HG02885 (cell line): Measurements from ENCODE around the gene RSPH1.
A peak's percentile ranks its signal among the peaks of the same experiment; 100 is the strongest.

Experiments used
- ATAC-seq: cut with Tn5 transposase; IDR thresholded peaks from one replicate; pipeline ENCODE4 v1.9.1; 2021; ENCODE audit warnings: mild to moderate bottlenecking; ENCODE audit not compliant: unreplicated experiment, poor library complexity

RSPH1 gene

DNA sequence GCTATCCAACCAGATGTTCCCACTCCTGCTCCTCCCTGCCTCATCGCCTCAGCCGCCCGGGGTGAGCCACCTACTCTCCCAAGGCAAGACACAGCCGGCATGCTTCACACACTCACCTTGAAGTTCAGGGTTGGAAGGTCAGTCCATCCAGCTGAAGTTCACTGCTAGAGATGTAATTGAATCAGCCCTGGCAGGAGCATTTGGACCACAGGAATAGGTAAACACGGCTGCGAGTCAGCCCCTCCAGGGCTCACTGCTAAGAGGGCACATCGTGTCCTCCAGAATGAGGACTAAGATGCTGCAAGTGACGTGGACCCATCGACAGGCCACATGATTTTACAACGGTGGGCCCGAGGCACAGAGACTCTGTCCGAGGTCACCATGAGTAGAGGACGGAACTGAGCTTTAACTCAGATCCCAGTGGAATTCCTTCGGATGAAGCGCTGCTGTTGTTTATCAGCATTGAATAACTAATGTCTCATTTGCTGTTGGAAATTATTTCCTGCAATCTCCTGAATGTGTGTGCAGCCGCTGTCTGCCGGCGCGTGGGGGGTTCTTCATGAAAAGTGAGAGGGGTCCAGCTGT, 41.9 kb downstream of the RSPH1 start:
- ATAC-seq, result no peak

DNA sequence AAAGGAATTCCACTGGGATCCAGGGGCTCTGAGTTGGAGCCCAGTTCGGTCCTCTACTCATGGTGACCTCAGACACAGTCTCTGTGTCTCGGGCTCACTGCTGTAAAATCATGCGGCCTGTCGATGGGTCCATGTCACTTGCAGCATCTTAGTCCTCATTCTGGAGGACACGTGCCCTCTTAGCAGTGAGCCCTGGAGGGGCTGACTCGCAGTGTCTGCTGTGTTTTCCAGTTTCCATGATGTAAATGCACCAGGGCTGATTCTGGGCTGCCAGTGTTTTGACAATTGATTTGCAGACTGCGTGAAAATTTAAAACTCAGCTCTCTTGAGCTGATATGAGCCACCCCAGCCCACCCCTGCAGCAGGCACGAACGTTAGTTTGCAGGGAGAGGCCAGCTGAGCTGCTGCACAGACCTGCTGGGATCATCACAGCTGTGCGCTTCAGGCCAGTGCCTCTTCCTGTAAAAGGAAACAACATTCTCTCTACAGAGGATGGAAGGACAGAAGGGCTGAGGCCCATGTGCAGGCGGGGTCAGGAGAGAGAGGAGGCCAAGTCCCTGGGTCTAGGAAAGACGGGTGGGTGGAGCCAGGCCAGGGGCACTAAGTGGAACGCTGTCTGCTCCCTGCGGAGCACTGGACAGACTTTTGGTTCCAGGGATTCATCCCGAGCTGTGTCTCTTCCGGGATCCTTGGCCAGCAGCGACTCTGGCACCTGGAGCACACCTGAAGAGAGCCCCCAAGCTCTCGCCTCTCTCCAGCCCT, 42.6 kb downstream of the RSPH1 start:
- no peak for ATAC-seq

DNA sequence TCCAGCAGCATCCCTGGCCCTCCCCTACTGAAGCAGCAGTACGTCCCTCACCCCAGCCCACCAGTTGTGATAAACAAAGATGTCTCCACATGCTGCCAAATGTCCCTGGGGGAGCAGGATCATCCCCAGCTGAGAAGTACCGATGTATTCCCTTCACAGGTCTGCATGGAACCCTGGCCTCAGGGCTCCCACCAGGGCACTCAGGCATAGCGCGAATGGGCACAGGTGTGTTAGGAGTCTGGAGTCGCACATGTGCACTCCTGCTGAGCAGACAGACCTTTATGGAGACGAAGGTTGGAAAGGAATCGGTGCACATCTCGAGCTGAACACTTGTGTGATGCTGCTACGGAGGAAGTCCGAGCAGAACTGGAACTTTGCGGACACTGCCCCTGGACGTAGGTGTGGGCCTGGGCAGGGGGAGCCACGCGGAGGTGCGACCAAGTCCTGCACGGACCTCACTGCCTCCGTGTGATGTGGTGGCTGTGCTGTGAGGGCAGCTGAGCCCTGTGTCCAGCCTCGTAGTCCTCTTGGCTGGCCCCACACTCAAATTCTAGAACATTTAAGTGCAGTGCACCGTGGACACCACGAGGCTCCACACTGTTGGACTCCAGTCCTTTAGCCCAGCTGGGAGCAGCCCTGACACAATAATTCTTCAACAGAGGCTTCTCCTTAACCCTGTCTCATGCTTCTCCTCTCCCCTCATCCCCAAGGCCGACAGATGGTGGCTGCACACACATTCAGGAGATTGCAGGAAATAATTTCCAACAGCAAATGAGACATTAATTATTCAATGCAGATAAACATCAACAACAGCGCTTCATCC, 43.4 kb downstream of the RSPH1 start:
- no peak for ATAC-seq

DNA sequence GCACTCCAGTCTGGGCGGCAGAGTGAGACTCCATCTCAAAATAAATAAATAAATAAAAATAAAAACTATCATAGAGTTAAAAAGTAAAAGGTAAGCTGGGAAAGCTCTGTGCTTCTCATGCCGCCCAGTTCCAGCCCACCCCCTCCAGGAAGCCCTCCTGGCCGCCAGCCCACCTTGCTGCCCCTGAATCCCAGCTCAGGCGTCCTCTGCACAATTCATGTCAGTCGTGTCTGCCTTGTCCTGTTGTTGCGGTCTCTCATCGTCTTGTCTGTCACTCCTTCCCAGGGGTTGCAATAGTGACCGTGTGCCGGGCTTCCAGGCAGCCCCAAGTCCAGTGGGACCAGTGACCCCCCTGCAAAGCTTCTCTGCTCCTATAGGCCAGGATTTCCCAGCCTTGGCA, 44.1 kb downstream of the RSPH1 start:
- no peak for ATAC-seq

DNA sequence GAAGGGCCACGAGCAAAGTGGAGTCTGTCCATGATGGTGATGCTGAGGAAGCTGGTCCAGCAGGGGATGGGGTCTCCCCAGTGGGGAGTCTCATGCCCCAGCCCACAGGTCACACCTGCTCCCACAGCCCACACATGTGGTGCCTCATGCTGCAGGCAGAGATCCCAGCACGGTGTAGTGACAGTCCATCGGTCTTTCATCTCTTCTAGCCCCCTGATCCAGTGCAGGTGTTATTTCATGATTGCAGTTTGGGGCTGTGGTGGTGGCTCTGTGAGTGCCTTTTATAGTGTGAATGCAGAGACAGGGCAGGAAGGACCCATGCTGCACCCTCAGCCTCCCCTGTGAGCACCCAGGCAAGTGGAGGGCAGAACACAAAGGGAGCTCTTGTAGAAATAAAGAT, 47.3 kb downstream of the RSPH1 start:
- ATAC-seq, result no peak

DNA sequence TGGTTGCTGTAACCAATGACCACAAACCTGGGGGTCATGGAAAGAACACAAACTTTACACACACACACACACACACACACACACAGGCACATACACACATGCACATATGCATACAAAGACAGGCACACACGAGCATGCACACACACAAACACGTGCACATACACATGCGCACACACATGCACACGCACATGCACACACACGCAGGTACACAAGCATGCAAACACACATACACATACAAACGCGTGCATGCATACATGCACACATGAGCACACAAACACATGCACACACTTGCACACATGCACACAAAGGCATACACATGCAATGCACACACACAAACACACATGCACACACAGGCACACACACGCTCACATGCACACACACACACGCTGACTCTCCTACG, 48.3 kb downstream of the RSPH1 start:
- ATAC-seq, result no peak

DNA sequence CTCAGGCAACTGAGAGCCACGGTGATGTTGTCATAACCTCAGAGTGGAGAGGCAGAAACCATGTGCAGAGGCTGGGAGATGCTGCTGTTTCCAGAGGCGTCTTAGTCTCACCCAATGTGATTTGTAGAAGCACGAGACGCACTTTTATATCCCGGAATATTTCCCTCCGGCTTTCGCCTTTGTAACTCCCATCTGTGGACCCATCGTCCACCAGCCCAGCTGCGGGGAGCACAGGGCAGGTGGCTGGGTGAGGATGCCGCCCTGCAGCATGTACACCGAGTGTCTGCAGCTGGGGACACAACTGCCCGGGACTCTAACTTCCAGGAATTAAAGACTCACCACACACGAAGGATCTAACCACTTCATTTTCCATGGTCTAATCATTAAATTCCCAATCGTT, 48.8 kb downstream of the RSPH1 start:
- ATAC-seq, result no peak

DNA sequence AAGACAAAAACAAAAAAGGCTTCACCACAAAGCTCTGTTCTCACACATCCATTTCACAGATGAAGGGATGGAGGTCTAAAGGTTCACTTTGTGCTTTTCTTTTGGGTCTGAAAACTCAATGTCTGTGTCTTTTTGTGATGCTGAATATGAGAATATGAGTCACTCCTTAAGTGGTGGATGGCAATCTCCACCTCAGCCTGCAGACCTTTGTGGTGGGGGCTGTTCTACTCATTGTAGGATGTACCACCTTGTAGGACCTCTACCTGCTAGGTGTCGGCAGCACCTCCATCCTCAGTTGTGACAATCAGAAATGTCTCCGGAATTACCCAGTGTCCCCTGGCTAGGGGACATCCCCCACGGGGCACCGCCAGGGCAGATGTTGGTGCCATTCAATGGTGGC, 49.5 kb downstream of the RSPH1 start:
- ATAC-seq, result no peak

DNA sequence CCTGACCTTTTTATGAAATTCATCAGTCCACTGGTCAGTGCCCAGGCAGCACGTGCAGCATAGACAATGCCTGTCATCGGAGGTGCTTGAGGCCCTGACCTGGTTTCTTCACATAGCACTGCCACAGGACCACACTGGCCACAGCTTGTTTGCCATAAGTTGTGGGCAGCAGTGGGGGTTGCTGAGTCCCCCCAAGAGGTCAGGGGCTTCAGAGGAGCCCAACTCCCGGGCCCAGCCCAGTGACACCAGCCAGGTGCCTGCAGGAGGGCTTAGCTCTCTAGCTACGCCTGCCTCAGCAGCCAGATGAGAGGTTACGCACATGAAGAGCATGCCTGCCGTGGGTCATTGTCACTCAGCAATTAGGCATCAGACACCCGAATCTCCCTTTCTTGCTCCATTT, 50.7 kb downstream of the RSPH1 start:
- ATAC-seq, result no peak

DNA sequence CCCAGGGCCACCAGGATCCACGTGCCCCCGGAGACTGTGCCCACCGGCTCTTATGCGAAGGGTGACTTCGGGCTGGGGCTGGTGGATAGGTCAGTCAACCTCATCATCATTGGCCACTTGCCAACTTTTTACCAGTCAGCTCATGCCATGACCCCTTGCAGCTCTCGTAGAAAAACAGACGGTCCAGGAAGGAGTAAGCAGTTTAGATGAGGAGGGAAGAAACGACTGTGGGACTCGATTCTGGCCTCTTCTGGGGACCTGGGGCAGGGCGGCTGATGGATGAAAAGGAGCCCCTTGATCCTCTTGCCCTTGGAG, 51.3 kb downstream of the RSPH1 start:
- no peak for ATAC-seq

DNA sequence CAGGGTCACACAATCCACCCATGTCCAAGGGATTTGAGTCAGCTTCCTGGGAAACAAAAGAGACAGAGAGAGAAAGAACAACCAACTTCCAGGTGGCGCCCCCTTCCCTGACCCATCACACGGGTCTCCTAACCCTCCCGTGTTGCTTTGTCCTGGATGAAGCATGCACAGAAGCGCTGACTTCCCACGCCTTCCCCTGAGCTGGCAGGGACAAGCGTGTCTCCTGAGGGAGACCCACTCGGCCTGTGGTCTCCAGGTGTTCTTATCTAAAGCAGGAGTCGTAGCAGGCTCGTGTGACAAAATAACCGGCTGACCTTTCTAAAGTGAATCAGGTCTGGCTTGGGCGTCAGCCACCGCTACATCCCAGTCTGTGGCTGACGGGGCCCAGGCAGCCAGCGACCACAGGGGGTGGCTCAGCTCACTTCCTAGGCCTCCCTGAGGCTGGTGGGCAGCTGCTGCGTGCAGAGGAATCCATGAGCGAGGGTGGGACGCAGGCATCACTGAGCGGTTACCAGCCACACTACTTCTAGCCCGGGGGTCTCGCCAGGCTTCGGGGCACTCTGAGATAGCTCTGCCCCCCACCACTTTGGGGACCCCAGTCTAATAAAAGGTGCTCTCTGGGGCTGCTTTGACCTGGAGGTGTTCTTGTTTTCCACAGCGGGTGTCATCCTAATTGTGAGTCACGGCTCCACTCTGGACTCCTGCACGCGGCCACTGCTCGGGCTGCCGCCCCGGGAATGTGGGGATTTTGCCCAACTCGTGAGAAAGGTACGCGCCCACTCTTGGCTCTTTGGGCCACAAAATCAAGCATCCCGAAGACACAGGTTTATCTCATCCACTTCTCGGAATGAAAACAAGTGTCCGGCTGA, 51.9 kb downstream of the RSPH1 start:
- ATAC-seq, result no peak

DNA sequence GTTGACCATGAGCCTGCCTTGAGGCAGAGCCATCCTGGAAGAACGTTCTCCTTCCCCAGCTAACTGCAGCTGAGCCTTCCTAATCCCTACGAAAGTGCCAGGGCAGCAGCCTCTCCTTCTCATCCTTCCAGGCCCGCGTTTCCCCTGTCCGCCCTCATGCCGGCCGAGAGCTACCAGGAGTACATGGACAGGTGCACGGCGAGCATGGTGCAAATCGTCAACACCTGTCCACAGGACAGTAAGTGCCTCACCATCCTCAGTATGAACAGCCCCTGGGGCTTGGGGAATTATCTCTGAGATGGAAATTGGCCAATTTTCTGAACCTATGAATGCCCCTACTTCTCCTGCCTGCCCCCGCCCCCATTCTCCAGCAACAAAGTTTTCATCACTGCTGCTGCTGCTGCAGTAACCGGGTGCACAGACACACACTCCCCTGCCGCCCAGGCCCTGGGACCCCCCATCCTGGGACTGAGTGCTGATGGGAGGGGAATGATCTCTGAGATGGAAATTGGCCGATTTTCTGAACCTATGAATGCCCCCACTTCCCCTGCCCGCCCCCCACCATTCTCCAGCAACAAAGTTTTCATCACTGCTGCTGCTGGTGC, 52.7 kb downstream of the RSPH1 start:
- no peak for ATAC-seq

DNA sequence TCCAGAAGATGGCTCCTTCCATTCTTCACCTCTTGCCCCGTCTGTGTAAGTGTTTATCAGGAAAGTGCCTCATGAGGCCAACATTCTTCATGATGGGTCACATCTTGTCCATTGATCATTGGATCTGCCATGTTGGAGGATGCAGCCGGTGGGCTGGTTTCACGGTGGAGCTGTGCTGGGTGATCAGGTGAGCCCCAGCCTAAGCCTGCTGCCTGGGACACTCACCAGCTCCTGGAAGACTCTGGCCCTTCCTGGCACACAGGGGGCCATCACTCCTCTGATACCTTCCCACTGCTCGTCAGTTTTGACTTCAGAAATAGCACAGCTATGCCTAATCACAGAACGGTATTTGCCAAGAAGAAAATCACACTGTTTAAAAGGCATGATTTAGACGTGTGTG, 54.1 kb downstream of the RSPH1 start:
- ATAC-seq, result no peak

DNA sequence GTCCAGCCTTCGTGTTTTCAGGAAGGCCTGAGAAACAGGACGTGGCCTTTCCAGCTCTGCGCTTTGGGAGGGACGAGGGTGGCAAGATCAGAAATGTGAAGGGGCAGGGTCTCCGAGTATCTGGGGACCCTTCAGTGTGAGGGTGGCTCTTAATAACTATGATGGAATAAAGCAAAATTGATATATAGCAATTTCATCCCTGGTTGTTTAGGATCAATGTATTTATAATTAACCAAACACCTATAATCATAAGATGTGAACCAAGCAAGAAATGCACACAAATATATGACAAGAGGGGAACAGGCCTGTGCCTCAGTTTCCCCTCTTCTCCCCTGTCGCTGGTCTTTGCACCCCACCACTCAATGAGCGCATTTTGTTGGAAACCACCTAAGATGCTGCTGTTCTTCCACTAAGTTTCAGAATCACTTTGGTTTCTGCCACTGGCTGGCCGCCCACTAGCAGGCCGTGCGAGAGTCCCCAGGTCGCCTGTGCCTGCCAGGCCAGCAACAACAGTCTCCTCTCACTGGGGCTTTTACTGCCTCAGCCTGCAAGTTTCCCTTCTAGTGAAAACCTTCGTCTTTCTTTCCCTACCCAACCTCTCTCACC, 55.7 kb downstream of the RSPH1 start:
- peak; percentile 76 for ATAC-seq

DNA sequence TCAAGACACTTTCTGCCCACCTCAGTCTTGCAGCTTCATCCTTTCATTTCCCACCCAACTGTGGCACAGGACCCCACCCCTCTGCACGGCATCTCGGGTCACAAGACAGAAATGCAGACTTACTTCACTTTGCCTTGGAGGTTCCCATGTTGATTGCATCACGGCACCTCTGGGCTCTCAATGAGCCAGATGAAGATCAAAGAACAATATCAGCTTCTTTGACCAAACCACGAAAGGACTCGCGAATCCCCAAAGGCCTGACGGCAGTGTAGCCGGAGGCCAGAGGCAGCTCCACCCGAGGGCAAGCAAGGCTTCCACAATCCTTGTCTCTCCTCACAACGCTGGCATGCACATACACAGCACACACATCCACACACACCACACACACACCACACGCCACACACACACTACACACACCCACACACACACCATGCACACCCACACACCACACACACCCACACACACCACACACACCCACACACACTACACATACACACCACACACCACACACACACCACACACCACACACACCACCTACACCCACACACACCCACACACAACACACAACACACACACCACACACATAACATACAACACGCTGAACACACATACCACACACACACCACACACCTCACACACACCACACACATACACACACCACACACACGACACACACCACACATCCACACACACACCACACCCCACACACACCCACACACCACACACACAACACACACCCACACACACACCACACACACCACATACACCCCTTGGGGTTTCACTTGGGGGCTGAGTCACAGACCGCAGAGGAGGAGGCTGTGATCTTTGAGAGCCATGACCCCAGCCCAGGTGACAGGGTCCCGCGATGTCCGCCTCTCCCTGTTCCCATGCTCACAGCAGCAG, 56.5 kb downstream of the RSPH1 start:
- no peak for ATAC-seq

DNA sequence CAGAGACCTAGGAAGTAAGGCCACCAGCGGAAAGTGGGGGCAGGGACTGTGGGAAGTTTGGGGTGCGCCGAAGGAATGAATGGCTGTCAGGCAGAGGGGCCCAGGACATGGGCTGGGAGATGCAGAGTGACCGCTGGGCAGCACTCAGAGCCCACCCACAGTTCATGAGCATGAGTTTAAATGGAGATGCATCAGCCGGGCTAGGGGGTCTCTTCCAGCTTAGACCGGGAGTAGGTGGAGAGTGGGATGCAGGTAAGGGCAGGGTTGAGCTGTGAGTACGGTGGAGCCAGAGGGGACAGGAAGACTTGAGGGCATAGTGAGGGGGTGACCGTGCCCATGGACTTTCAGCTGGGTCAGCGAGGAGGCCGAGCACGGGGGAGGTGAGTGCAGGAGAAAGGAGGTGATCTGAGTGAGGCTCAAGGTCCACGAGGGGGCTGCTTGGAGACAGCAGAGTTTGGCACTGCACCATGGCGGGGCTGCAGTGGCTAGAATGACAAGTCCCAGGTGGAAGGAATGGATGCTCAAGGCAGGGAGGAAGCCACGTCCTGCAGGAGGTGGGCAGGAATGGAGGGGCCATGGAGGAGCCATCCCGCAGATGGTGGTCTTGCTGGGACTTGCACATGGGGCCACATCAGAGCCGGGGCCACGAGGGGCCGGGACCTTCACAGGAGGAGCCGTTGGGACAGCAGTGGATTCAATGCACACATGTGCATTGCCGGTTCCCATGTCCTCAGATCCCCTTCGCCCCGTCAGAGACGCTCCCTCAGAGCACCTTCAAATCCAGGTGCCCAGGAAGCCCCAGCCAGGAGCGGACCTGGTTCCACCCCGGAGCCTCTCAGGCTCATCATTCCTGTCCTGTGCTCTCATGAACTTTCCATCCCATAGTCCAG, 57.5 kb downstream of the RSPH1 start:
- no peak for ATAC-seq

DNA sequence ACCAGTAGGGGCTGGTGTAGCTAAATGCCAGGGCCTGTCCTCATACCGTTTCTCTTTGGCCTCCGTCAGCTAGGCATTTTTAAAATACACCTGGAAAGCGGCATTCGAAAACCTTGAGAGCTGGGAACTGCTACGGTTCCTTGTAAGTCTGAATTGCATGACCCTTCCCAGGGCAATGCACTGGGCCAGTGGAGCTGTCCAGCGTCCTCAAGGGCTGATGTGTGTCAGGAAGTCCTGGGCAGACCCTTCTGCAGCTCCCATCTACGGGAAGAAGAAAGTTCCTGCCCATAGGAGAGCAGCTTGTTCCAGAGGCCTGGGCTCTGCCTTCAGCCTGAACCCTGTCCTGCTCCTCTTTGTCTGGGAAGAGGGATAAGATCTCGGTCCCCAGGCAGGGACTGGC, 58.2 kb downstream of the RSPH1 start:
- no peak for ATAC-seq

DNA sequence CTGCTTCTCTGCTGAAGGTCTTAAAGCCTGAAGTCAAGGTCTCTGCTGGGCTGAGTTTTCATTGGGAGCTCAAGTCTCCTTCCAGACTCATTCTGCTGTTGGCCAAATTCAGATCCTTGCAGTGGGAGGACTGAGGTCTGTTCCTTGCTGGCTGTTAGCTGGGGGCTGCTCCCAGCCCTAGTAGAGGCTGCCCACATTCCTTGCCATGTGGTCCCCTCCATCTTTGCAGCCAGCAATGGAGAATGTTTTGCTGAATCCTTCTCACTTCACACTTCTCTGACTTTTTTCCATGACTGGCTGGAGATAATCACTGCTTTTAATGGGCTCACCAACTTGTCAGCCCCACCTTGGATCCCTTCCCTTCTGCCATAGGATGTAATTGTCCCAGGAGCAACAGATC, 59.1 kb downstream of the RSPH1 start:
- ATAC-seq, result no peak
